H9 (cell line): Measurements from ENCODE around the gene ANKRD2. TPM values are rescaled to one million over a fixed set of nuclear protein-coding genes. Genes with fewer than 3 reads are reported as not detected.

Experiments
- DNase-seq: peaks from one replicate; pipeline ENCODE4 v3.0.0-alpha.2; 2017
- H2AFZ ChIP-seq: one replicate; pipeline ENCODE4 v1.6.1; 2013; ENCODE audit warnings: mild to moderate bottlenecking, low read length, control low read depth, moderate library complexity
- H2AK5ac ChIP-seq: 2 replicates; pipeline ENCODE4 v1.6.1; 2013; ENCODE audit warnings: low read length, control low read depth, mixed read lengths; ENCODE audit not compliant: insufficient read length
- H2BK120ac ChIP-seq: one replicate; pipeline ENCODE4 v1.6.1; 2013; ENCODE audit warnings: low read depth, mild to moderate bottlenecking, low read length, control low read depth, inconsistent platforms; ENCODE audit not compliant: poor library complexity, severe bottlenecking
- H2BK12ac ChIP-seq: 2 replicates; pipeline ENCODE4 v1.6.1; 2013; ENCODE audit warnings: low read length, control low read depth, mixed read lengths, low read depth; ENCODE audit not compliant: insufficient read length
- H2BK15ac ChIP-seq: 2 replicates; pipeline ENCODE4 v1.6.1; 2013; ENCODE audit warnings: low read depth, low read length, control low read depth
- H2BK20ac ChIP-seq: one replicate; pipeline ENCODE4 v1.6.1; 2013; ENCODE audit warnings: low read depth, mild to moderate bottlenecking, low read length, control low read depth, inconsistent platforms; ENCODE audit not compliant: poor library complexity, severe bottlenecking
- H2BK5ac ChIP-seq: 2 replicates; pipeline ENCODE4 v1.6.1; 2013; ENCODE audit warnings: low read length, control low read depth, mixed read lengths; ENCODE audit not compliant: insufficient read length
- H3K14ac ChIP-seq: 2 replicates; pipeline ENCODE4 v1.6.1; 2013; ENCODE audit warnings: low read length, control low read depth; ENCODE audit not compliant: insufficient read depth
- H3K18ac ChIP-seq: 2 replicates; pipeline ENCODE4 v1.6.1; 2013; ENCODE audit warnings: low read depth, mild to moderate bottlenecking, mixed read lengths, low read length, control low read depth; ENCODE audit not compliant: insufficient read length
- H3K23ac ChIP-seq: 2 replicates; pipeline ENCODE4 v1.6.1; 2013; ENCODE audit warnings: low read length, control low read depth, mixed read lengths, low read depth; ENCODE audit not compliant: insufficient read length
- H3K23me2 ChIP-seq: 2 replicates; pipeline ENCODE4 v1.6.1; 2013; ENCODE audit warnings: low read depth, mild to moderate bottlenecking, mixed read lengths, low read length, control low read depth; ENCODE audit not compliant: insufficient read length, poor library complexity, severe bottlenecking
- H3K27ac ChIP-seq: 2 replicates; pipeline ENCODE4 v1.5.1; 2013; ENCODE audit warnings: low read length, control low read depth, mixed read lengths, low read depth; ENCODE audit not compliant: insufficient read length
- H3K27me3 ChIP-seq: 2 replicates; pipeline ENCODE4 v1.6.1; 2013; ENCODE audit warnings: low read length, control low read depth, inconsistent platforms; ENCODE audit not compliant: insufficient read depth
- H3K4ac ChIP-seq: 2 replicates; pipeline ENCODE4 v1.6.1; 2013; ENCODE audit warnings: low read depth, mild to moderate bottlenecking, control low read depth, inconsistent platforms, low read length, moderate library complexity
- H3K4me1 ChIP-seq: 2 replicates; pipeline ENCODE4 v1.6.1; 2013; ENCODE audit warnings: low read length, control low read depth, inconsistent platforms; ENCODE audit not compliant: insufficient read depth
- H3K4me2 ChIP-seq: 2 replicates; pipeline ENCODE4 v1.6.1; 2013; ENCODE audit warnings: low read length, control low read depth, mixed read lengths; ENCODE audit not compliant: insufficient read length, insufficient read depth
- H3K56ac ChIP-seq: 2 replicates; pipeline ENCODE4 v1.6.1; 2013; ENCODE audit warnings: low read depth, mild to moderate bottlenecking, mixed read lengths, low read length, control low read depth; ENCODE audit not compliant: insufficient read length
- H3K79me1 ChIP-seq: 2 replicates; pipeline ENCODE4 v1.6.1; 2013; ENCODE audit warnings: low read depth, mild to moderate bottlenecking, moderate library complexity, low read length, control low read depth, inconsistent platforms; ENCODE audit not compliant: insufficient read depth, poor library complexity, severe bottlenecking
- H3K79me2 ChIP-seq: 2 replicates; pipeline ENCODE4 v1.6.1; 2013; ENCODE audit warnings: low read length, control low read depth, inconsistent platforms; ENCODE audit not compliant: insufficient read depth
- H3K9ac ChIP-seq: 2 replicates; pipeline ENCODE4 v1.6.1; 2013; ENCODE audit warnings: low read length, control low read depth, mixed read lengths; ENCODE audit not compliant: insufficient read length; ENCODE audit errors: extremely low read depth
- H3K9me3 ChIP-seq: one replicate; pipeline ENCODE4 v1.6.1; 2013; ENCODE audit warnings: low read depth, low read length, inconsistent platforms; ENCODE audit not compliant: control insufficient read depth
- H3T11ph ChIP-seq: one replicate; pipeline ENCODE4 v1.6.1; 2013; ENCODE audit warnings: mild to moderate bottlenecking, low read length, control low read depth, inconsistent platforms
- H4K20me1 ChIP-seq: one replicate; pipeline ENCODE4 v1.6.1; 2013; ENCODE audit not compliant: control insufficient read depth, insufficient read length, insufficient read depth
- H4K5ac ChIP-seq: 2 replicates; pipeline ENCODE4 v1.6.1; 2013; ENCODE audit warnings: low read depth, mild to moderate bottlenecking, mixed read lengths, low read length, control low read depth; ENCODE audit not compliant: insufficient read length
- H4K8ac ChIP-seq: replicated peaks from 2 replicates; pipeline ENCODE4 v1.6.1; 2013; ENCODE audit warnings: low read length, control low read depth, mixed read lengths, low read depth; ENCODE audit not compliant: insufficient read length
- H4K91ac ChIP-seq: 2 replicates; pipeline ENCODE4 v1.6.1; 2013; ENCODE audit warnings: low read depth, mild to moderate bottlenecking, moderate library complexity, mixed read lengths, low read length, control low read depth; ENCODE audit not compliant: insufficient read length
- H3K27ac Mint-ChIP-seq, 3 experiments: 2 replicates in 2 of 3; 3 replicates in 1 of 3; pipeline ENCODE4 v1.8.0; 2020 to 2021; ENCODE audit warnings: mixed read lengths in 3 of 3, mild to moderate bottlenecking in 1 of 3, moderate library complexity in 1 of 3
- H3K27me3 Mint-ChIP-seq: 2 replicates; pipeline ENCODE4 v1.8.0; 2021; ENCODE audit warnings: low read depth, mild to moderate bottlenecking, moderate library complexity, mixed read lengths
- H3K36me3 Mint-ChIP-seq, 3 experiments: 2 replicates in 2 of 3; 3 replicates in 1 of 3; pipeline ENCODE4 v1.8.0; 2020 to 2021; ENCODE audit warnings: low read depth in 3 of 3, mixed read lengths in 3 of 3; ENCODE audit not compliant: insufficient read depth in 1 of 3
- H3K4me1 Mint-ChIP-seq, 2 experiments: 2 replicates each; pipeline ENCODE4 v1.8.0; 2020; ENCODE audit warnings: mixed read lengths in 2 of 2
- H3K4me3 Mint-ChIP-seq, 2 experiments: 2 replicates in 1 of 2; 3 replicates in 1 of 2; pipeline ENCODE4 v1.8.0; 2020 to 2021; ENCODE audit warnings: mild to moderate bottlenecking in 2 of 2, mixed read lengths in 2 of 2, moderate library complexity in 1 of 2
- H3K9me3 Mint-ChIP-seq, 2 experiments: 2 replicates in 1 of 2; 3 replicates in 1 of 2; pipeline ENCODE4 v1.8.0; 2020; ENCODE audit warnings: mild to moderate bottlenecking in 2 of 2, mixed read lengths in 2 of 2, moderate library complexity in 1 of 2
- WGBS: extraction: QIAGEN DNeasy Blood & Tissue Kit; methylation state at CpG from one replicate; pipeline ENCODE4 v1.1.7; 2013; ENCODE audit warnings: missing lambda C conversion rate, low lambda C conversion rate, mixed read lengths; ENCODE audit not compliant: insufficient read length; ENCODE audit errors: extremely low coverage; 5-methylcytosine and 5-hydroxymethylcytosine counted together
- total RNA-seq: library from RNA; stranded (reverse); gene quantifications from 2 replicates; pipeline ENCODE4 v1.2.1, GENCODE V29; 2021
- TF ChIP-seq, protein P1 (sequence below): fragments of 200-600 bp; sonication (generic); conservative IDR thresholded peaks from 3 replicates; pipeline ENCODE4 v1.8.0; 2021; ENCODE audit warnings: antibody characterized with exemption, mild to moderate bottlenecking

ANKRD2 gene
- total RNA-seq, 1 experiment from 2014 or later, result not detected

DNA sequence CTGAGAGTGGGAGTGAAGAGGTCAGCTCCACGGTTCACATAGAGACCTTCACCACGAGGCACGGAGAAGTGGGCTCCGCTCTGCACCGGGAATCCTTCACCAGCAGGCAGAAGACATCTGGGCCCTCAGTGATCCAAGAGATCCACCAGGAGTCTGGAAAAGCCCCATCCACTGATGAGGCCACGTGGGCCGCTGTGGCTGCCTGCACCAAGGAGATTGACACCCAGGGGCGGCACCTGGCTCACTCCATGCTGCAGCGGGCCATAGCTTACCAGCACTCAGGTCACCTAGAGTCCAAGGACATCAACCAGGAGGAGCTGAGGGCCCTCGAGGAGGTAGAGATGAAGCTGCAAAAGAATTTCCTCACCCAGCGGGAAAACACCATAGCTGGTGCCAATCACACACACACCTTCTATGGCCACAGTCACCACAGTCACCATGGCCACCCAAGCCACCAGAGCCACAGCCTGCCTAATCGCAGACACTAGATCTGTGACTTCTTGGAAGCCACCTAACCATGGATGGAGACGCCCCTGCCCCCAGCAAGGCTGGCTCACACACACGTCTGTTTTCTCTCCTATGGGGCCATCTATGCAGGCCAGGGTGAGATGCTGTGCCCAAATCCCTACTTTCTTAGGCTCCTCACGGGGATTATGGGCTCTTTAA lies 17.6 kb downstream of the ANKRD2 start:
- Histone ChIP-seq H2BK5ac (no peak overlapping the region), H3K9me3 (no peaks in the 10 kb centered on the region), H3K4me2 (no peak overlapping the region), H3K23me2 (no peaks in the 10 kb centered on the region), H2BK120ac (no peak overlapping the region), H3K4ac (no peak overlapping the region), H3K9ac (no peak overlapping the region), H4K5ac (no peak overlapping the region), H3K23ac (no peak overlapping the region), H3K18ac (no peak overlapping the region), H3K27ac (no peak overlapping the region), H2BK15ac (no peak overlapping the region), H3T11ph (no peak overlapping the region), H3K79me1 (no peaks in the 10 kb centered on the region), H3K79me2 (no peaks in the 10 kb centered on the region), H3K14ac (no peak overlapping the region), H3K27me3 (no peaks in the 10 kb centered on the region), H2BK20ac (no peak overlapping the region), H2AK5ac (no peak overlapping the region), H4K20me1 (no peaks in the 10 kb centered on the region), H4K91ac (no peak overlapping the region), H2AFZ (no peak overlapping the region), H3K4me1 (no peaks in the 10 kb centered on the region), H2BK12ac (no peak overlapping the region), H4K8ac (no peak overlapping the region), H3K56ac (no peak overlapping the region)
- Mint-ChIP-seq H3K4me3 (no peak overlapping the region), H3K27ac (peak overlapping the region in 1 of 3 experiments; percentile 52; a peak in 1 of 7 replicates), H3K9me3 (no peaks in the 10 kb centered on the region), H3K36me3 (no peaks in the 10 kb centered on the region), H3K27me3 (no peaks in the 10 kb centered on the region), H3K4me1 (no peaks in the 10 kb centered on the region)
- WGBS, result no CpG with 5 or more reads among the region's 15 CpGs
- TF ChIP-seq, protein P1, sequence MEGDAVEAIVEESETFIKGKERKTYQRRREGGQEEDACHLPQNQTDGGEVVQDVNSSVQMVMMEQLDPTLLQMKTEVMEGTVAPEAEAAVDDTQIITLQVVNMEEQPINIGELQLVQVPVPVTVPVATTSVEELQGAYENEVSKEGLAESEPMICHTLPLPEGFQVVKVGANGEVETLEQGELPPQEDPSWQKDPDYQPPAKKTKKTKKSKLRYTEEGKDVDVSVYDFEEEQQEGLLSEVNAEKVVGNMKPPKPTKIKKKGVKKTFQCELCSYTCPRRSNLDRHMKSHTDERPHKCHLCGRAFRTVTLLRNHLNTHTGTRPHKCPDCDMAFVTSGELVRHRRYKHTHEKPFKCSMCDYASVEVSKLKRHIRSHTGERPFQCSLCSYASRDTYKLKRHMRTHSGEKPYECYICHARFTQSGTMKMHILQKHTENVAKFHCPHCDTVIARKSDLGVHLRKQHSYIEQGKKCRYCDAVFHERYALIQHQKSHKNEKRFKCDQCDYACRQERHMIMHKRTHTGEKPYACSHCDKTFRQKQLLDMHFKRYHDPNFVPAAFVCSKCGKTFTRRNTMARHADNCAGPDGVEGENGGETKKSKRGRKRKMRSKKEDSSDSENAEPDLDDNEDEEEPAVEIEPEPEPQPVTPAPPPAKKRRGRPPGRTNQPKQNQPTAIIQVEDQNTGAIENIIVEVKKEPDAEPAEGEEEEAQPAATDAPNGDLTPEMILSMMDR, result no peak
- no peak for DNase-seq
